Endometrium (tissue), 2 donors: ENCODE measurements around the gene SEMA4D.

Source experiments
- FAIRE-seq: peaks from 2 replicates; lab custom pipeline; 2012; peaks lifted over from hg19 to GRCh38; lab: Jason Lieb, UNC
- donor health status: control.
- donor health status: control.

The SEMA4D gene

GRCh38 chr9:89410641-89411350 is 87.1 kb downstream of the SEMA4D start:
- no peak for FAIRE-seq

DNA sequence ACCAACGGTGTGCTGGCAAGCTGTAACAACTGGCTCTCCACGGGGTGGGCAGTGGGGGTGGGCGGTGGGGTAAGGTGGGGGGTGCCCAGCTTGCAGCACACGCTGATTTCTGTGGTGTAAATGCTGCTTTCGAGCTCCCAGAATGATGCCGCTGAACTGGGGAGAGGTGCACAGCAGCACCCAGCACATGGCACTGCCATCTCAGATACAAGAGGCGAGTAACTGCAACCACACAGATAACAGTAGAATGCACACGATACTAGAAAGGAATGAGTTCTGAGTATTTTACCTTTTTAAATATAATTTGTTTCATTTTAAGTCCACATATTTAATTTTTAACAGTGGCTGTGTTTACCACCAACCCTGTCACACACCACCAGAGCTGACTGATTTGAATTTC is 87.9 kb downstream of the SEMA4D start:
- no peak for FAIRE-seq

DNA sequence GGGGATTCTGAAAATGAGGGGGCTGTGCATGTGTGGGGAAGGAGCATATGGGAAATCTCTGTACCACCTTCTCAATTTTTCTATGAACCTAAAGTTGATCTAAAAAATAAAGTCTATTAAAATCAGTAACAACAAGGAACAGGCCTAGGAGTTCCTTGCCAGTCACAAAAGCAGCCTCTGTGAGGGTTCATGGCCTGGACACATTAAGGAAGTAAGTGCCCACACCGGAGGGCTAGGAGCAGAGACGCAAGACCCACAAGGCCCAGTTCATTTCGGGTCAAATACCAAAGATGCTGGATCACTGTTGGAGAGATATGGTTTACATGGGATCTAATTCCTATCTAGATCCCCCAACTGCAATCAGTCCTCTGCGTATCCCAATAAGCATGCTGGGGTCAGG is 88.4 kb downstream of the SEMA4D start:
- FAIRE-seq: no peak

DNA sequence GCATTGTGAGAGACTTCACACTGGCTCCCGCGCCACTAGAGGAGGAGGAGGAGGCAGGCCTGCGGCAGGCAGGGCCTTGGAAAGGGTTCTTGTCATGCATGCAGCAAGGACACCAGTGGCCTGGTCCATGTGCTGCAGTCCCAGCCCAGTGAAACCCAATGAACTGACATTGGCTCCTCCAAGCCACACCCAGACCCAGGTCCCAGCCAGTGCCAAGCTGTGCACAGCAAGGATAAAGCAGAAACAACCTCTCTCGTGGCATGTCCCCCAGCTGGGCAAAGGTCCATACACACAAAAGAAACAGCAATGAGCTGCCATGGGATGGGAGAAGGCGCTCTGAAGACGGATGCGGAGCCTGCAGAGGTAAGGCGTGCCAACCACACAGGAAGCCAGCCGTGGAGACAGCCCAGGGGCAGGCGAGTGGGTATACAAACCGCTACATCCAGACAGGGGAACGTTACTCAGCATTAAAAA is 89.2 kb downstream of the SEMA4D start:
- no peak for FAIRE-seq

DNA sequence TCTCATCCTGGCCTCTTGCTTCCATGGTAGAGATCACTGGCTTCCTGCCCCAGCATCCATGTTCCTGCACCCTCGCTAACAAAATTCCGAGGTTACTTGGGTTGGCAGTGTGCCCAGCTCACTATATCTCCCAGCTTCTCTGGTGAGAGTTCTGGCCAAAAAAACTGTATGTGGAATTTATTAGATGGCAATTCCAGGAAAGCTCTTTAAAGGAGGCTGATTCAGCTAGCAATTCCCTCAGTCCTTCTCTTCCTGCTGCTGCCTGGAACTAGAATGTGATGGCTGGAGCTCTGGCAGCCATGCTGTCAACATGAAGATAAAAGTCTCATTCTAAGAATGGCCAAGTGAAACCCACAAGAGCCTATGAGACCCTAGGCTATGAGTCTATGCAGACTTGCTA is 90.8 kb downstream of the SEMA4D start:
- no peak for FAIRE-seq

DNA sequence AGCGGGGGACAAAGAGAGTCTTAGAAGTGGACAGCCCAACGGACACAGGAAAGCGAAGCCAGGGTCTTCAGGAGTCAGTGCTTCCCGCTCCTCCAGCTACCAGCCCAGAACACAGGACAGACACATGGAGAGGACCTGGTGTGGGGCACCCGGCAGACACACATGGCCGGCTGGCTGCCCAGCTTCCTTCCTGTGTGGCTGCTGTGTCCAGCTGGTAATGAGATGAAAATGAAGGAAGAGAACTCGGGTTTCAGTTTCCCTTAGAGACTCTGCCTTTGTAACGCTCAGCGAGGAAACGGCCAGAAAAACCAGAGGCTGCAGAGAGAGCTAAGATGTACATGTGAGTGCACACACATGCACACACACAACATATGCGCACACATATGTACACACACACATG is 92.1 kb downstream of the SEMA4D start:
- FAIRE-seq: no peak

- FAIRE-seq: no peak
Observed at GRCh38 chr9:89404074-89404473, 93.8 kb downstream of the SEMA4D start.

GRCh38 chr9:89402695-89403427 is 95.1 kb downstream of the SEMA4D start:
- no peak for FAIRE-seq

- no peak for FAIRE-seq
Observed at GRCh38 chr9:89400403-89401116, 97.4 kb downstream of the SEMA4D start.

DNA sequence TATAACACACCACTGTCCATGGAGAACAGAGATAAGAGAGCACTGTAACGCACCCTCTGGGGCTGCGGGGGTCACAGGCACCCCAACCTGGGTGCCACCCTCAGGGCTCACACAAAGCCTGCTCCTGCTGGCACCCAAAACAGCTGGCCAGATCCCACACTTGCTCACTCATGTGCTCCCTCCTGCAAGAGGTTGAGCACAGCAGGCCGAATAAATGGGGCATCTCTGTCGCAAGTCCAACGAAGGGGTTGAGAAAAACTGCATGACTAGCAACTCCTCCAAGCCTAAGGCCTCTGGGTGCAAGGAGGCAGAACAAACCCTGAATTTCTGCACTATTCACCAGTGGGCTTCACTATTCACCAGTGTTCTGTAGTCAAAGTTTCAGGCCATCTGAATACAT is 99.3 kb downstream of the SEMA4D start:
- no peak for FAIRE-seq

- no peak for FAIRE-seq
Observed at GRCh38 chr9:89397471-89397870, 100.4 kb downstream of the SEMA4D start.

GRCh38 chr9:89395931-89396710 is 101.8 kb downstream of the SEMA4D start:
- FAIRE-seq: no peak

DNA sequence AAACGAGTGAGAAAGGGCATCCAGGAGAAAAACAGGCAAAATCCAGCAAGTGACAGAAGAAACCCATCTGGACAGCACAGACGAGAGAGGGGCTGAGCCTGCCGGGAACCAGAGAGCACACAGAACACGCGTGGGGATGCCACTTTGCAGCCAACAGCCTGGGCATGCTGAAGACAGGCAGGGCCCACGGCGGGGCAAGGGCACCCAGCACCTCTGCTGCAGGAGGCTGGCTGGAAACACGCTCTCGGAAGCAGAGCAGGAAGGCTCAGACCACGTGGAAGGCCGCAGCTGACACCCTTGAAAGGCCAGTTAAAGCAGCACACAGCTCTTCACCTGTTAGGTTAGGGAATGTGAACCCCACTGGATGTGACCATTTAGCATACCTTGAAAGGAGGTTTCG is 103.5 kb downstream of the SEMA4D start:
- no peak for FAIRE-seq

- FAIRE-seq: no peak
Observed at GRCh38 chr9:89391585-89391984, 106.3 kb downstream of the SEMA4D start.

- FAIRE-seq: no peak
Observed at GRCh38 chr9:89390578-89391116, 107.3 kb downstream of the SEMA4D start.

GRCh38 chr9:89390068-89390555 is 107.8 kb downstream of the SEMA4D start:
- no peak for FAIRE-seq

GRCh38 chr9:89388868-89389177 is 109.1 kb downstream of the SEMA4D start:
- no peak for FAIRE-seq

DNA sequence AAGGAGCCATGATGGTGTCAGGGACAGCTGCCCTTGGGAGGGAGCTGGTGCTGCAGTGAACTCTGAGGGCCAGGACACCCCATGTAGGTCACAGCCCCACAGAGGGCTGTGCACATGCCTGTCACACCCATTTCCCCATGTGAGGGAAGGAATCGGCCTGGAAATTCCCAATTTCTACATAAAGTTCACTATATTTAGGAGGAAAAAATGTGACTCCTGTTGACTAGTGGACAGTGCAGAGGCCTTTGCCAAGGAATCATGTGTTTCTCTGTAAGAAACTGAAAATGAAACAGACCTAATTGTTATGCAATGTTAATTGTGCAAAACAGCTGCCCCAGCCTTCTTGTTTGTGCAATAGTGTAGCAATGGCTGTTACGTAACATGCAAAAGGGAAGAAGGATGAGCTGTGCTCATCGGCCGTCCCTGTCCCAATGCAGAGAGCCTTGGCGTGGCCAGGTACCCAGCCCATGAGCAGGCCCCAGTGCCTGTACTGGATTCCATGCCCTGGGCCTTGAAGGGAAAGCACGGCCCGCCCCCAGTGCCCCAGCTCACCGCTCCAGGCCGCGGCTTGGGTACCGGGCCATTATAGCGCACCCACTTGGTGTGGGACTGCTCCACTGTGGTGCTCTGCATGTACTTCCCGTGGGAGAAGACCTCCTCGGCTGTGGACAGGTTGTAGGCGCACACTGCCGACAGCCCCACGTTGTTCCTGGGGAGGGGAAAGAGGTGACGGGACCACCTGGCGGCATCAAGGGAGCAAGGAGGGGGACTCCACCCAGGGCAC is 109.6 kb downstream of the SEMA4D start:
- FAIRE-seq: no peak

GRCh38 chr9:89387197-89387849 is 110.6 kb downstream of the SEMA4D start:
- FAIRE-seq: no peak

DNA sequence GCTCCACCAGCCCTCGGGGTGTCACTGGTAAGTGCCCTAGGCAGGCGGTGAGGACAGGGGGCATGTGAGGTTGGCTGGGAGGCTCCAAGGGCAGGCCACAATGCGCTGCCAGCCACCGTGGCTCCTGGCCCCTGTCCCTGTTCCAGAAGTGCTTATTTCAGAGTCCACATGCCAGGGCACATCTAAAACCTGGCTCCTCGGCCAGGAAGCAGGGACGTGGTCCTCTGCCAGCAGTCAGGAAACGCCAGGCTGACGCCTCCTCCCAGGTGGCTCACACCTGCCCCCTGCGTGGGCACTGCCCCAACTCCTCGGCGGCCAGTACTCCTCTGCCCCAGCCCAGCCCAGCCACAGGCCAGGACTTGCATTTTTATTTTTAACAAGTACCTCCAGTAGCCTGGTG is 111.1 kb downstream of the SEMA4D start:
- no peak for FAIRE-seq

DNA sequence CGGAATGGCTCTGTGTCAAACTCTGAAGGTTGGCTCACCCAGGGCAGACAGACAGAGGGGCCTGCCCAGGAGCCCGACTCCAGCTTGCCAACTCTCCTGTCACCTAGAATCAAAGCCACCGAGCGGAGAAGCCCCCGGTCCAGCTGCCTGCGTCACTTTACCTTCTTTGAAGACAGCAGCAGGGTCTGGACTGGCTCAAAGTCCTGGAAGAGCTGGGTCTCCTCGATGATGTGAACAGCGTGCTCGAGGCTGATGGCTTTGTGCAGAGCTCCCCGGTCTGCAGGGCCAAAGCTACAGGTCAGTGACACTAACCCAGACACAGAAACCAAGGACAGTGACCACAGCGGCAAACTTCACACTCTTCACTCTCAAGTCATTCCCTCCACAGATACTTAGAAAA is 111.7 kb downstream of the SEMA4D start:
- no peak for FAIRE-seq
